HepG2 (cell line): ENCODE data around the gene DHX32. TPM values are rescaled to one million over a fixed set of nuclear protein-coding genes. Genes with fewer than 3 reads are reported as not detected.

Source experiments
- ATAC-seq: fragments of 200-7000 bp; cut with Tn5 transposase; 3 replicates; pipeline ENCODE4 v1.9.1; 2020; ENCODE audit warnings: mild to moderate bottlenecking, moderate library complexity
- BruUV-seq: library from RNA; stranded (reverse); fragments of 400-500 nt; replicated peaks from 2 replicates; lab custom pipeline; 2021; lab: Mats Ljungman, UMichigan
- CTCF ChIA-PET: fragments of 300-600 bp; formaldehyde crosslinking; extraction: SDS; loops from one replicate; lab custom pipeline; 2021; ENCODE audit warnings: low total read pairs, inconsistent platforms, low intra/inter-chr PET ratio; lab: Yijun Ruan, JAX
- POLR2A ChIA-PET: fragments of 350-600 bp; sonication (Branson Sonifier 250); formaldehyde crosslinking; loops from one replicate; lab custom pipeline; 2020; ENCODE audit warnings: antibody characterized with exemption, inconsistent platforms; lab: Yijun Ruan, JAX
- DNase-seq: peaks from one replicate; pipeline ENCODE4 v3.0.0-alpha.2; 2015; ENCODE audit warnings: low spot score
- FAIRE-seq: peaks from 3 replicates; lab custom pipeline; 2011; peaks lifted over from hg19 to GRCh38; lab: Jason Lieb, UNC
- H2AFZ ChIP-seq: one replicate; pipeline ENCODE4 v1.6.1; 2011; ENCODE audit warnings: low read length, inconsistent platforms
- H3K27ac ChIP-seq: fragments of 300-600 bp; 3 replicates; pipeline ENCODE4 v1.8.0; 2011; ENCODE audit warnings: mixed run types, mild to moderate bottlenecking, mixed read lengths, low read length, inconsistent platforms; ENCODE audit not compliant: insufficient read depth; ENCODE audit errors: extremely low read length
- H3K27me3 ChIP-seq, 2 experiments: fragments of 200-600 bp in 1 of 2; 2 replicates in 1 of 2; 3 replicates in 1 of 2; pipeline versions ENCODE4 v1.6.0 to v1.8.0; 2011; ENCODE audit warnings: low read length in 2 of 2, mild to moderate bottlenecking in 2 of 2, moderate library complexity in 2 of 2, inconsistent platforms in 1 of 2; ENCODE audit not compliant: insufficient read depth in 2 of 2, control insufficient read depth in 1 of 2
- H3K36me3 ChIP-seq, 2 experiments: fragments of 200-600 bp in 1 of 2; replicated peaks in 1 of 2; 2 replicates in 1 of 2; 3 replicates in 1 of 2; pipeline versions ENCODE4 v1.5.1 to v1.8.0; 2011; ENCODE audit warnings: low read length in 2 of 2, inconsistent platforms in 1 of 2; ENCODE audit not compliant: insufficient read depth in 2 of 2, control insufficient read depth in 1 of 2
- H3K4me1 ChIP-seq: 2 replicates; pipeline ENCODE4 v1.5.1; 2012; ENCODE audit warnings: low read length, inconsistent platforms; ENCODE audit not compliant: insufficient read depth
- H3K4me2 ChIP-seq: 2 replicates; pipeline ENCODE4 v1.6.0; 2011; ENCODE audit warnings: low read depth, low read length, inconsistent platforms
- H3K4me3 ChIP-seq, 3 experiments: fragments of 200-600 bp in 1 of 3; sonication (generic), shearing (Covaris generic) in 1 of 3; replicated peaks in 1 of 3; 2 replicates each; pipeline ENCODE4 v1.5.1; 2011 to 2016; ENCODE audit warnings: low read length in 3 of 3, inconsistent platforms in 2 of 3, low read depth in 2 of 3, mild to moderate bottlenecking in 2 of 3, control low read depth in 1 of 3, mixed read lengths in 1 of 3; ENCODE audit not compliant: insufficient read depth in 1 of 3
- H3K79me2 ChIP-seq: one replicate; pipeline ENCODE4 v1.6.1; 2011; ENCODE audit warnings: low read length, inconsistent platforms; ENCODE audit not compliant: insufficient read depth
- H3K9ac ChIP-seq: 2 replicates; pipeline ENCODE4 v1.6.0; 2011; ENCODE audit warnings: mild to moderate bottlenecking, low read depth, low read length, inconsistent platforms; ENCODE audit not compliant: insufficient read depth
- H3K9me3 ChIP-seq: 2 replicates; pipeline ENCODE4 v1.5.1; 2012; ENCODE audit warnings: mild to moderate bottlenecking, low read length
- H4K20me1 ChIP-seq: 2 replicates; pipeline ENCODE4 v1.6.0; 2011; ENCODE audit warnings: inconsistent platforms, mild to moderate bottlenecking, low read length, moderate library complexity; ENCODE audit not compliant: insufficient read depth
- CREM ChIP-seq, 2 experiments: sonication (generic) in 1 of 2; formaldehyde crosslinking in 1 of 2; IDR thresholded peaks; 2 replicates each; pipeline versions ENCODE4 v1.4.0 to v1.6.1; 2016 to 2020; ENCODE audit warnings: antibody characterized with exemption in 1 of 2, mild to moderate bottlenecking in 1 of 2, missing genetic modification reagents in 1 of 2
- MED1 ChIP-seq: sonication (generic); formaldehyde crosslinking; IDR thresholded peaks from 2 replicates; pipeline ENCODE4 v1.4.0; 2020; ENCODE audit warnings: missing genetic modification reagents
- MTA3 ChIP-seq: sonication (generic); formaldehyde crosslinking; IDR thresholded peaks from 2 replicates; pipeline ENCODE4 v1.4.0; 2020; ENCODE audit warnings: missing genetic modification reagents
- POGZ ChIP-seq: sonication (generic); formaldehyde crosslinking; IDR thresholded peaks from 2 replicates; pipeline ENCODE4 v1.4.0; 2020; ENCODE audit warnings: mild to moderate bottlenecking, missing genetic modification reagents
- ZMYM2 ChIP-seq: sonication (generic); formaldehyde crosslinking; IDR thresholded peaks from 2 replicates; pipeline ENCODE4 v1.8.0; 2022; ENCODE audit warnings: mild to moderate bottlenecking, missing genetic modification reagents
- ZNF253 ChIP-seq: sonication (generic); formaldehyde crosslinking; IDR thresholded peaks from 2 replicates; pipeline ENCODE4 v1.8.0; 2022; ENCODE audit warnings: mild to moderate bottlenecking, missing genetic modification reagents, borderline replicate concordance
- ZNF430 ChIP-seq: sonication (generic); formaldehyde crosslinking; IDR thresholded peaks from 2 replicates; pipeline ENCODE4 v1.9.0; 2021; ENCODE audit warnings: mild to moderate bottlenecking, missing genetic modification reagents
- ZNF660 ChIP-seq: sonication (generic); formaldehyde crosslinking; IDR thresholded peaks from 2 replicates; pipeline ENCODE4 v1.5.1; 2020; ENCODE audit warnings: mild to moderate bottlenecking, low read depth, missing genetic modification reagents, borderline replicate concordance
- ZNF678 ChIP-seq: sonication (generic); formaldehyde crosslinking; IDR thresholded peaks from 2 replicates; pipeline ENCODE4 v1.4.0; 2020; ENCODE audit warnings: mild to moderate bottlenecking, missing genetic modification reagents
- ZNF766 ChIP-seq: sonication (generic); formaldehyde crosslinking; IDR thresholded peaks from 2 replicates; pipeline ENCODE4 v1.5.0; 2020; ENCODE audit warnings: missing genetic modification reagents, borderline replicate concordance
- WGBS: methylation state at CpG from one replicate; pipeline ENCODE4 v1.1.6; 2017; ENCODE audit warnings: low lambda C conversion rate; 5-methylcytosine and 5-hydroxymethylcytosine counted together
- in situ Hi-C: cut with HindIII; loops from 2 replicates; pipeline ENCODE4 v1.10.0; 2017; ENCODE audit warnings: low pct_unique_long_range_greater_than_20kb; ENCODE audit not compliant: extremely low pct_ligation_motif_present
- intact Hi-C: fragments of 100-400 bp; cut with micrococcal nuclease; formaldehyde crosslinking; loops from one replicate; pipeline ENCODE4 v1.10.0; 2022; ENCODE audit not compliant: unreplicated experiment
- polyA plus RNA-seq, 8 experiments: library from polyadenylated mRNA; depleted of rRNA in 3 of 8; stranded (reverse) in 7 of 8; unstranded in 1 of 8; fragments of >200 nt; fragmentation: Illumina TruSeq in 4 of 8; extraction: Trizol in 4 of 8; gene quantifications; 2 replicates each; pipeline versions ENCODE4 v1.2.1 to v1.2.3, GENCODE V29; 2011 to 2016; ENCODE audit warnings: low read depth in 4 of 8, missing spikeins in 1 of 8, mixed read lengths in 1 of 8; ENCODE audit not compliant: insufficient read depth in 1 of 8
- total RNA-seq, 5 experiments: library from RNA; depleted of rRNA; stranded (reverse); fragments of >200 nt; fragmentation: Illumina TruSeq; extraction: Trizol; gene quantifications; 2 replicates each; pipeline ENCODE4 v1.2.3, GENCODE V29; 2016; ENCODE audit warnings: low read depth in 1 of 5
- TF ChIP-seq, protein P1 (sequence below): sonication (generic); formaldehyde crosslinking; IDR thresholded peaks from 2 replicates; pipeline ENCODE4 v1.4.0; 2020; ENCODE audit warnings: missing genetic modification reagents, mild to moderate bottlenecking, borderline replicate concordance
- TF ChIP-seq, protein P2 (sequence below): sonication (generic); formaldehyde crosslinking; IDR thresholded peaks from 2 replicates; pipeline ENCODE4 v1.4.0; 2020; ENCODE audit warnings: missing genetic modification reagents, borderline replicate concordance
- TF ChIP-seq, protein P3 (sequence below): IDR thresholded peaks from 2 replicates; pipeline ENCODE4 v1.6.1; 2016; ENCODE audit warnings: missing biosample characterization, missing genetic modification reagents, low read depth

The DHX32 gene
- total and polyA plus RNA-seq, 2 of the 13 experiments (the other 11 are each of a cell fraction or from before 2014, with no cell fraction given), result 15.5 to 16.5 TPM

- TF ChIP-seq ZNF766, result no peak
- no peak for TF ChIP-seq ZNF660 (CRISPR knock-in tag)
- TF ChIP-seq MTA3 (CRISPR knock-in tag), result no peak
- no peak for TF ChIP-seq POGZ (CRISPR knock-in tag)
- TF ChIP-seq CREM (IDR thresholded peaks at IDR 0.05), result no peak
- no peak for TF ChIP-seq CREM (CRISPR knock-in tag; IDR thresholded peaks at IDR 0.05)
- no peak for TF ChIP-seq MED1 (CRISPR knock-in tag)
- TF ChIP-seq, protein P1, sequence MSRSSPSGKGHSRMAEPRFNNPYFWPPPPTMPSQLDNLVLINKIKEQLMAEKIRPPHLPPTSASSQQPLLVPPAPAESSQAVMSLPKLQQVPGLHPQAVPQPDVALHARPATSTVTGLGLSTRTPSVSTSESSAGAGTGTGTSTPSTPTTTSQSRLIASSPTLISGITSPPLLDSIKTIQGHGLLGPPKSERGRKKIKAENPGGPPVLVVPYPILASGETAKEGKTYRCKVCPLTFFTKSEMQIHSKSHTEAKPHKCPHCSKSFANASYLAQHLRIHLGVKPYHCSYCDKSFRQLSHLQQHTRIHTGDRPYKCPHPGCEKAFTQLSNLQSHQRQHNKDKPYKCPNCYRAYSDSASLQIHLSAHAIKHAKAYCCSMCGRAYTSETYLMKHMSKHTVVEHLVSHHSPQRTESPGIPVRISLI (CRISPR knock-in tag), result no peak
- no peak for TF ChIP-seq ZNF430 (CRISPR knock-in tag)
- TF ChIP-seq ZNF253 (CRISPR knock-in tag), result no peak
- TF ChIP-seq, protein P2, sequence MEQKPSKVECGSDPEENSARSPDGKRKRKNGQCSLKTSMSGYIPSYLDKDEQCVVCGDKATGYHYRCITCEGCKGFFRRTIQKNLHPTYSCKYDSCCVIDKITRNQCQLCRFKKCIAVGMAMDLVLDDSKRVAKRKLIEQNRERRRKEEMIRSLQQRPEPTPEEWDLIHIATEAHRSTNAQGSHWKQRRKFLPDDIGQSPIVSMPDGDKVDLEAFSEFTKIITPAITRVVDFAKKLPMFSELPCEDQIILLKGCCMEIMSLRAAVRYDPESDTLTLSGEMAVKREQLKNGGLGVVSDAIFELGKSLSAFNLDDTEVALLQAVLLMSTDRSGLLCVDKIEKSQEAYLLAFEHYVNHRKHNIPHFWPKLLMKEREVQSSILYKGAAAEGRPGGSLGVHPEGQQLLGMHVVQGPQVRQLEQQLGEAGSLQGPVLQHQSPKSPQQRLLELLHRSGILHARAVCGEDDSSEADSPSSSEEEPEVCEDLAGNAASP (CRISPR knock-in tag), result no peak
- TF ChIP-seq ZNF678 (CRISPR knock-in tag), result no peak
Measured at GRCh38 chr10:125795637-125796190, 85.4 kb downstream of the DHX32 start (continued).

GRCh38 chr10:125795128-125795527, 86.0 kb downstream of the DHX32 start:
- FAIRE-seq (no peak), DNase-seq (no peak), ATAC-seq (no peak)
- no peak overlapping the region for H3K27ac ChIP-seq
- H3K9me3 ChIP-seq, result no peaks in the 10 kb centered on the region
- intact Hi-C loops, result no loop called here
- H3K79me2 ChIP-seq, result no peaks in the 10 kb centered on the region
- WGBS, result no CpG with 5 or more reads among the region's 2 CpGs
- no TSS peak for BruUV-seq
- in situ Hi-C loops, result no loop called here
- no peak overlapping the region for H3K9ac ChIP-seq
- H2AFZ ChIP-seq, result no peak overlapping the region
- ChIA-PET POLR2A (no interaction called here), CTCF (no interaction called here)
- peaks cover 64% of the 10 kb centered on the region for H3K4me1 ChIP-seq
- no peak for TF ChIP-seq ZMYM2 (CRISPR knock-in tag)
- TF ChIP-seq, protein P3, sequence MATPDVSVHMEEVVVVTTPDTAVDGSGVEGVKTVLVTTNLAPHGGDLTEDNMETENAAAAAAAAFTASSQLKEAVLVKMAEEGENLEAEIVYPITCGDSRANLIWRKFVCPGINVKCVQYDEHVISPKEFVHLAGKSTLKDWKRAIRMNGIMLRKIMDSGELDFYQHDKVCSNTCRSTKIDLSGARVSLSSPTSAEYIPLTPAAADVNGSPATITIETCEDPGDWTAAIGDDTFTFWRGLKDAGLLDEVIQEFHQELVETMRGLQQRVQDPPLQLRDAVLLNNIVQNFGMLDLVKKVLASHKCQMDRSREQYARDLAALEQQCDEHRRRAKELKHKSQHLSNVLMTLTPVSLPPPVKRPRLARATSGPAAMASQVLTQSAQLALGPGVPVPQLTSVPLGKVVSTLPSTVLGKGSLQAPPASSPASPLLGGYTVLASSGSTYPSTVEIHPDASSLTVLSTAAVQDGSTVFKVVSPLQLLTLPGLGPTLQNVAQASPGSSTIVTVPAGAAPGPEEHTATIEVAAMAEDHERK (CRISPR knock-in tag), result no peak
- TF ChIP-seq, all 625 proteins: peak for 0
- Histone ChIP-seq H4K20me1 (peaks cover 4% of the 10 kb centered on the region; the same call in 1 of the 2 replicates), H3K36me3 (peaks cover 4 to 10% of the 10 kb centered on the region in 2 experiments; a peak in 1 of 5 replicates), H3K4me2 (no peak overlapping the region), H3K27me3 (no peaks in the 10 kb centered on the region), H3K4me3 (no peak overlapping the region)
